HL-60 (cell line): ENCODE results near the gene GABRB1.

Experiments used
- CTCF ChIP-seq: IDR thresholded peaks from one replicate; pipeline ENCODE4 v1.5.1; 2011; ENCODE audit warnings: low read length, control low read depth, inconsistent platforms; ENCODE audit not compliant: insufficient read depth
- POLR2AphosphoS5 ChIP-seq: IDR thresholded peaks from 2 replicates; pipeline ENCODE4 v1.6.1; 2012; ENCODE audit warnings: low read depth
- REST ChIP-seq: IDR thresholded peaks from 2 replicates; pipeline ENCODE4 v1.6.1; 2012; ENCODE audit warnings: low read depth; ENCODE audit not compliant: insufficient replicate concordance
- SPI1 ChIP-seq: IDR thresholded peaks from 2 replicates; pipeline ENCODE4 v1.6.1; 2012; ENCODE audit warnings: low read depth, mild to moderate bottlenecking, borderline replicate concordance

GRCh38 chr4:47309165-47309564 is 277.8 kb downstream of the GABRB1 start:
- no peak for TF ChIP-seq CTCF
- TF ChIP-seq SPI1 = no peak
- no peak for TF ChIP-seq POLR2AphosphoS5
- TF ChIP-seq REST = no peak
